GM18508 (cell line): ENCODE results near the gene RAB22A.

Experiments used
- ATAC-seq: cut with Tn5 transposase; IDR thresholded peaks from one replicate; pipeline ENCODE4 v1.9.1; 2021; ENCODE audit warnings: moderate number of reproducible peaks; ENCODE audit not compliant: insufficient read depth, unreplicated experiment

Gene RAB22A, protein sequence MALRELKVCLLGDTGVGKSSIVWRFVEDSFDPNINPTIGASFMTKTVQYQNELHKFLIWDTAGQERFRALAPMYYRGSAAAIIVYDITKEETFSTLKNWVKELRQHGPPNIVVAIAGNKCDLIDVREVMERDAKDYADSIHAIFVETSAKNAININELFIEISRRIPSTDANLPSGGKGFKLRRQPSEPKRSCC

DNA sequence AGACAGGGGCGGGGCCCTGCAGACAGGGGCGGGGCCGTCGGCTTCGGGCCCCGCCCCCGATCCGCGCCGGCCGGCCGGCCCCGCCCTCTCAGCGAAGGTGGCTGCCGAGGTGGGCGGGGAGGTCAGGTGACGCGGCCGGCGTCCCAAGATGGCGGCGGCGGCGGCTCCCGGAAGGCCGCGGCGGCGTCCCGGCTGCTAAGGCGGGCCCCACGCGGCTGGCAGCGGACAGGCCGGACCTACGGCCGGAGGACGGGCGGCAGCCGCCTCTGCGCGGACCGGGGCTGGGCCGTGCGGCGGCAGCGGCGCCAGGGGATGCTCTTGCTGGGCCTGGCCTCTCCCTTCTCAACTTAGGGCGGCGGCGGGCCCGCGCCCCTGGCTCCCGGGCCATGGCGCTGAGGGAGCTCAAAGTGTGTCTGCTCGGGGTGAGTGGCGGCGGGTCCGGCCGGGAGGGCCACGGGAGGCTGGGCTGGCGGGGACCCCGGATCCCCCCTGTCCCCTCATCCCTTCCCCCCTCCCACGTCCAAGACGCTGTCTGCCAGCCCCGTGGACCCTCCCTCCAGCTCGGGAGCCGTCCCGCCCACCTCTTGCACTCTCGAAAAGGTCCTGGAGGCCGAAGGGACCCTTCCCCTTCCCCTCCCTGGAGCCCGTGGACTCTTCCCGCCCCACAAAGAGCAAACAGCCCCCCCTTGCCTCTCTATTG lies at the start of gene RAB22A:
Gene RAB22A (plus strand): TSS at position 125 of the 700 bp plus-strand sequence. CDS start 262 bp downstream, at position 387.
- ATAC-seq = no peak

- ATAC-seq = no peak
Measured at GRCh38 chr20:58260006-58260405, 49.5 kb upstream of the RAB22A start.

GRCh38 chr20:58261660-58262059 lies 47.9 kb upstream of the RAB22A start:
- no peak for ATAC-seq

- ATAC-seq = no peak
Measured at GRCh38 chr20:58264271-58264670, 45.2 kb upstream of the RAB22A start.

DNA sequence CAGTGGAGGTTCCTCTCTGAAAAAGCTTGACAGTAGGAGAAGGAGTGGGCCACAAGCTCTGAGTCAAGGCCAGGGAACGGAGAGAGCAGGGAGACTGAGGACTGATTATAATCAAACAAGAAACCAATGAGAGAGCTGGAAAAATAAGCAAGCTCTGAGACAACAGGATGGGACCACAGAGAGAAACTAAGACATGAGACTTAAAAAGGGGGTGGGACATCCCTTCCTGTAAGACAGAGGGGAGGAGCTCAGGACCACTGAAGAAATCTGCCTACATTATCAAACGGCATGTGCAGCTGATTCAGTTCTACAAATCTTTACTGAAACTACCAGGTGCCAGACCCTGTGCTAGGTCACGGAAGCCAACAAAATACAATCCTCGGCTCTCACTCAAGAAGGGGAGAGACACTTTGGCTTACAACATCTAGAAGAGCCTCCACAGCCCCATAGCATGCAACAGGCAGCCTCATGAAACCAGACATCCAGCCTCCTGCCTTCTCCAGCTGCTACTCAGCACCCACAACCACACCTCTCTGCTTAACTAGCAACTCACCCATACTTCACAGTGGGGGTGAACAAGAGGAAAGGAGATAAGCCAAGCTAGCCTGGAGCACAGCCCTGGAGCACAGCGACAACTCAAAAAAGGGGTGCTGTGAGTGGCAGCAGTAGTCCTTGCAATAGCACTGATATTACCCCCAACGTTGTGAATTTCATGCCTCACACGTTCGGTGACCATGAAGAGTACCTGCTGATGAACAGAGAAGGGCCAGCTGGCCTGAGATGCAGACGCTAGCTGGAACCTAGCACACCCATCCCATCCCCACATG lies 41.9 kb upstream of the RAB22A start:
- ATAC-seq = no peak

GRCh38 chr20:58268421-58268821 lies 41.1 kb upstream of the RAB22A start:
- no peak for ATAC-seq

- ATAC-seq = no peak
Measured at GRCh38 chr20:58268936-58269619, 40.4 kb upstream of the RAB22A start.

GRCh38 chr20:58271606-58272351 lies 37.7 kb upstream of the RAB22A start:
- no peak for ATAC-seq

GRCh38 chr20:58274384-58274783 lies 35.1 kb upstream of the RAB22A start:
- ATAC-seq = no peak

DNA sequence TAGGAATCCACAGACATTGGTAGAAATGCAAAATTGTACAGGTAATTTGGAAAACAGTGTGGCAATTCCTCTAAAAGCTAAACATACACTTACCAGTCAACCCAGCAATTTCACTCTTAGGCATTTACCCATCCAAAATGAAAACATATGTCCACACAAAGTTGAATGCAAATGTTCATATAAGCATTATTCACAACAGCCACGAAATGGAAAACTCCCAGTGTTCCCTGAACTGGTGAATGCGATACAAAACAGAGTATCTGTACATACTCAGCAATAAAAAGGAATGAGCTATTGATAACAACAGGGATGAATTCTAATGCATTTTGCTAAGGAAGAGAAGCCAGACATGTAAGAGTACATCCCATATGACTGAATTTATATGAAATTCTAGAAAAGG lies 32.4 kb upstream of the RAB22A start:
- ATAC-seq = no peak

DNA sequence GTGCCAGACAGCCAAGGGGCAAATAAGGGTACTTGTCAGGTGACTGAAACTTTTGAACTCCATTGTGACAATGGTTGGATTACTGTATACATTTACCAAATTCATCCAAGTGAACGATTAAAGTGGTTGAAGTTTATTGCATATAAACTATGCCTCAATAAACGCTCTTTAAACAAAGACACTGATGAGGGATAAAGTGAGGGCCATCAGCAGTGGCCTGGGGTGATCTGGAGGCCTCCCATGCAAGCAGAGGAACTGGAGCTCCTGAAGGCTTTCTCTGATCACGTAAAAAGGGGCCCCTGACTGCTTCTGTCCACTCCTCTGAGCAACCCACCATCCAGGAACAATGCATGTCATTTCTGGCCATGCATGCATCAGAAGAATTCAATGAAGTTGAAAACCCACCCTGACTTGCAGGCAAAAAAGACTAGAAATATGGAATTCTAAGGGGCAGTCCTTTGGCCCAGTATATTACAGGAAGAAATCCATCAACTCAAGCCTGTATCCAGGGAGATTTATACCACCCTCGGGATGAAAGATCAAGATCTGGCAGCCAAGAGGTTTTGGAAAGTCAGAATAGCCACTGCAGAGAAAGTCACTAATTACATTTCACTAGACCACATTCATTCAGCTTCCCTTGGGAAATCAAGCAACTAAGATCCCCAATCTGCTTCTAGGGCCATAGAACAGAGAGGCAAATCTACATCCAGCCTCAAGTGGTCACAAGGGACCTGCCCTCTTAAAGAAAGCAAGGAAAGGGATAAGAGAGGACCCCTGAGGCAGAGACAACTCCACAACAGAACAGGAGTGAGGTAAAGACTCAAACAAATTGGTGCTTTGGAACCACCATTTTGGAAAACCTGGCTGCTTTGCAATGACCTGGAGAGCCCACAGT lies 31.7 kb upstream of the RAB22A start:
- ATAC-seq = no peak

DNA sequence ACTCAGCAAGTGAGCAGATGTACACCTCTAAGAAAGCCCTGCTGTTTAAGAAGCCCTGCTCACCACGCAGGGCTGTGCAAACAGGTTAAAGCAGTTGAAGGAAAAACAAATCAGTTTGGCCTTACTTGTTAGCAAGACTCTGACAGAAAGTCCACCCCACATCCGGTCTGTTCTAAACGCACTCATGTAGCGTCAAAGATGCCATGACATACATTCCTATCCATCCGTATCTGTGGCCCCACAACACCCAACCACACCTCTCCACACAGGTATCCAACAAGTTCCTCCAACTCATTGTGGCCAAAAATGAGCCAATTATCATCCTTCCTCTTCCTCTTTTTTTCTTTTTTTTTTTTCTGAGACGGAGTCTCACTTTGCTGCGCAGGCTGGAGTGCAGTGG lies 22.8 kb upstream of the RAB22A start:
- no peak for ATAC-seq

GRCh38 chr20:58287638-58288037 lies 21.9 kb upstream of the RAB22A start:
- ATAC-seq = no peak

DNA sequence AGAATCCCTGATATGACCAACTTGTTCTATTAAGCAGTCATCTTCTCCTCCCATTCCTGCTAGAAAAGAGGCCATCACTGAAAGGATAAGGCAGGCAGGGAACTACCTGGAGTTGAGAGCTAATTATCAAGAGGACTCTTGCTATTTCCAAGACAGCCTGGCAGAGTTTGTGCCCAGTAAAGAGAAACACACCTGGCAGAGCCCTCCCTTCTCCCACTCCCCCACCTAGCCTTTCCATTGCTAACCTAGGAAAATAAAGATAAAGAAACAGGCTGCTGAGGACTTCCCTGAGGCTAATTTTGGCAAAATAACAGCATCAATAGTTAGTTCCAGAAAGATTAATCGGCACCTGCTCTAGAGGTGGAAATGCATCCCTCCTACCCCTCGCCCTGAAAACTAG lies 20.4 kb upstream of the RAB22A start:
- no peak for ATAC-seq

GRCh38 chr20:58293453-58293852 lies 16.1 kb upstream of the RAB22A start:
- ATAC-seq = no peak

DNA sequence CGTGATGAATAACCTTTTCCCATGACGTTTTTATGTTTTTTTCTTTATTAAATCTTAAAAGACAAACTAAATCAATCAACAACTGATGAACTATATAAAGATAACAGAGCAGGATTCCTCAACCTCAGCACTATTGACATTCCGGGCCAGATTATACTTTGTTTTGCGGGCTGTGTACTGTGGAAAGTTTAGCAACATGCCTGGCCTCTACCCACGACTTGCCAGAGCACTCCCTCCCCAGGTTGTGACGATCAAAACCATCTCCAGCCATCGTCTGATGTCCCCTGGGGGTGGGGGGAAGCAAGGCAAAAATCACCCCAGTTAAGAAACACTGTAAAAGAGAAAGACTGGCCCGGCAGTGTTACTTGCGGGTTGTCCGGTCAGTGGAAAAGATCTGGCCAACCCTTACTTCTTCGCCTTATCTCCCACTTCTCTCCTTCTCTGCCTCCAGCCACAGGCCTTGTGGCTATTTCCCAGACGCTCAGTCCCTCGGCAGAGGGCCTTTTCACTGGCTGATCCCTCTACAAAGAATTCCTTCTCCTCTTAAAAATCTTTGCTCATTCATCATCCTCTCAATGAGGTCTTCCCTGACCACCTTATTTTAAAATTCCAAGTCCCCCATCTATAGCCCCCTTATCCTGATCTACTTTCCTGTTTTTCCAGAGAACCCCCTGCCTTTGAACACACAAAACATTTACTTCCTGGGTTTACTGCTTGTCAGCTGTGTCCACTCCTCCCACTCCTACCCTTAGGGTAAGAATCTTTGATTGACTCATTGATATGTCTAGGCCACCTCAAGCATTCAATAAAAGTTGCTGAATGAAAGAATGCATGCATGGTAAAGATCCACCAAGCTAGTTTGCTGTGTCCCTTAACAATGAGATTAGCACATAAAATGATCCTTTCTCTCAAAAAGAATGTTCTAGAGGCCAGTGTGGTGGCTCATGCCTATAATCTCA lies 14.7 kb upstream of the RAB22A start:
- ATAC-seq = no peak

DNA sequence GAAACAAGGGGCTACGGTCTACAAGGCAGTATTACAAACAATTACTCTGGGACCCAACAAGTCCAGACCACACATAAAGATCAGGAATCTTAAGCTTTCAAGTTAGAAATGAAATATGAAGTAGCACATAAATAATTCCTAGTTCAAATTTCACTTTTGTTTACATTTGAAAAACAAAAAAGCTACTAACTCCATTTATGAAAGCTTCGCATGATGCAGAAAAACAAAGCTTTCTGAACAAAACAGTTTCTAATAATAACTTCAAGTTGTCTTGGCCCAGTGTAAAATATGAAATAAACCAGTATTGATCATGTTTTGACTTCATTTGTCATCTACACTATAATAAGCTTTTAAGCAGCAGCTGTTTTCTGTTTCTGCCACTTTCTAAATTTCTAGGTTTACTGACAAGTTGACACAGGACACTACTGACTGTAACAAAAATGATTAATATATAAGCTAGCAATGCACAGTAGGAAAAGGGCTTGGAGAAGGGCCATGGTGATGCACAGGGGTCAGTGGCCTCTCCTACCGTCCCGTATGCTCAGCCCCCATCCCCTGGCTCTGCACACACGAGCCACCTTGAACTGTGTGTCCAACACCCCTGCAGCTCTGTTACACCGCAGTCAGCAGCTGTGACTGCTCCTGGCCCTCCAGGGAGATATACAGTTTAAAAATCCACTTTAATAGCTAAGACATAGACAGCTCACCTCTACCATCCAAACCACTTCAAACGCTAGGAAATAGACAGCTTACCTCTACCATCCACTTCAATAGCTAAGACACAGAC lies 13.3 kb upstream of the RAB22A start:
- ATAC-seq = no peak
